ENCODE measurements around the gene MCOLN1. TPM values are rescaled to one million over a fixed set of nuclear protein-coding genes. Genes with fewer than 3 reads are reported as not detected.

Gene MCOLN1
- total RNA-seq, 2 experiments from 2014 or later: 7.9 to 9.2 TPM

GRCh38 chr19:7516333-7516732 is 6.1 kb upstream of the MCOLN1 start:
- ATAC-seq (peak; percentile 17), DNase-seq (no peak)
- intact Hi-C loops (cut with micrococcal nuclease): no loop called here
- Mint-ChIP-seq H3K27me3 (peaks cover 9% of the 10 kb centered on the region), H3K36me3 (ENCODE audit: low read depth) (no peaks in the 10 kb centered on the region), H3K27ac (peak overlapping the region; percentile 63), H3K9me3 (no peaks in the 10 kb centered on the region), H3K4me1 (ENCODE audit: low read depth) (peaks cover 8% of the 10 kb centered on the region), H3K4me3 (peak overlapping the region; percentile 70)
- ChIA-PET CTCF (interaction anchor here (1.0 to 1.3 kb wide), 2 partner anchors 19 to 89 kb away, joined by 3 to 4 read pairs; a partner anchor contains a TSS), POLR2A (interaction anchor here (0.6 to 1.0 kb wide), 3 partner anchors 11 to 19 kb away, joined by 3 read pairs; a partner anchor contains a TSS)
- TF ChIP-seq, protein P1, sequence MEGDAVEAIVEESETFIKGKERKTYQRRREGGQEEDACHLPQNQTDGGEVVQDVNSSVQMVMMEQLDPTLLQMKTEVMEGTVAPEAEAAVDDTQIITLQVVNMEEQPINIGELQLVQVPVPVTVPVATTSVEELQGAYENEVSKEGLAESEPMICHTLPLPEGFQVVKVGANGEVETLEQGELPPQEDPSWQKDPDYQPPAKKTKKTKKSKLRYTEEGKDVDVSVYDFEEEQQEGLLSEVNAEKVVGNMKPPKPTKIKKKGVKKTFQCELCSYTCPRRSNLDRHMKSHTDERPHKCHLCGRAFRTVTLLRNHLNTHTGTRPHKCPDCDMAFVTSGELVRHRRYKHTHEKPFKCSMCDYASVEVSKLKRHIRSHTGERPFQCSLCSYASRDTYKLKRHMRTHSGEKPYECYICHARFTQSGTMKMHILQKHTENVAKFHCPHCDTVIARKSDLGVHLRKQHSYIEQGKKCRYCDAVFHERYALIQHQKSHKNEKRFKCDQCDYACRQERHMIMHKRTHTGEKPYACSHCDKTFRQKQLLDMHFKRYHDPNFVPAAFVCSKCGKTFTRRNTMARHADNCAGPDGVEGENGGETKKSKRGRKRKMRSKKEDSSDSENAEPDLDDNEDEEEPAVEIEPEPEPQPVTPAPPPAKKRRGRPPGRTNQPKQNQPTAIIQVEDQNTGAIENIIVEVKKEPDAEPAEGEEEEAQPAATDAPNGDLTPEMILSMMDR (IDR thresholded peaks at IDR 0.05): no peak

- H3K9me3 Mint-ChIP-seq: no peaks in the 10 kb centered on the region
- intact Hi-C loops (cut with micrococcal nuclease): no loop called here
- ChIA-PET POLR2A (interaction anchor here (0.6 to 0.8 kb wide), 3 partner anchors 12 to 392 kb away, joined by 3 read pairs; no protein-coding TSS in a partner anchor), CTCF (interaction anchor here (1.0 kb wide), 1 partner anchor 90 kb away, joined by 3 read pairs; no protein-coding TSS in a partner anchor)
- DNase-seq (no peak), ATAC-seq (no peak)
- H3K27me3 Mint-ChIP-seq: peaks cover 9% of the 10 kb centered on the region
- H3K36me3 Mint-ChIP-seq (ENCODE audit: low read depth): no peaks in the 10 kb centered on the region
- peaks cover 10% of the 10 kb centered on the region for H3K4me1 Mint-ChIP-seq (ENCODE audit: low read depth)
- H3K27ac Mint-ChIP-seq: peak overlapping the region; percentile 63
- peak overlapping the region; percentile 70 for H3K4me3 Mint-ChIP-seq
- TF ChIP-seq, protein P1 (IDR thresholded peaks at IDR 0.05): no peak
Observed at GRCh38 chr19:7516878-7517277, 5.5 kb upstream of the MCOLN1 start.

GRCh38 chr19:7519361-7520130 is 2.9 kb upstream of the MCOLN1 start:
- TF ChIP-seq, protein P1 (IDR thresholded peaks at IDR 0.05): no peak
- H3K4me3 Mint-ChIP-seq: no peak overlapping the region
- POLR2A ChIA-PET: interaction anchor here (1.2 to 1.8 kb wide), 2 partner anchors 12 to 15 kb away, joined by 3 to 7 read pairs; partner anchors contain the start of gene PNPLA6
- intact Hi-C loops (cut with micrococcal nuclease): no loop called here
- peaks cover 13% of the 10 kb centered on the region for H3K4me1 Mint-ChIP-seq (ENCODE audit: low read depth)
- CTCF ChIA-PET: no interaction called here
- H3K9me3 Mint-ChIP-seq: no peaks in the 10 kb centered on the region
- H3K27ac Mint-ChIP-seq: no peak overlapping the region
- no peaks in the 10 kb centered on the region for H3K36me3 Mint-ChIP-seq (ENCODE audit: low read depth)
- DNase-seq (no peak), ATAC-seq (no peak)
- H3K27me3 Mint-ChIP-seq: peaks cover 6% of the 10 kb centered on the region

- H3K4me3 Mint-ChIP-seq: no peak overlapping the region
- ATAC-seq: no peak
- peaks cover 13% of the 10 kb centered on the region for H3K4me1 Mint-ChIP-seq (ENCODE audit: low read depth)
- ChIA-PET POLR2A (interaction anchor here (1.2 to 1.8 kb wide), 2 partner anchors 13 to 15 kb away, joined by 3 to 7 read pairs; partner anchors contain the start of gene PNPLA6), CTCF (interaction anchor here (3.5 kb wide), 1 partner anchor 48 kb away, joined by 16 read pairs; no protein-coding TSS in a partner anchor)
- TF ChIP-seq, protein P1 (IDR thresholded peaks at IDR 0.05): no peak
- no peak overlapping the region for H3K27ac Mint-ChIP-seq
- intact Hi-C loops (cut with micrococcal nuclease): no loop called here
- DNase-seq: no peak
- no peaks in the 10 kb centered on the region for H3K9me3 Mint-ChIP-seq
- H3K36me3 Mint-ChIP-seq (ENCODE audit: low read depth): no peaks in the 10 kb centered on the region
- peaks cover 3% of the 10 kb centered on the region for H3K27me3 Mint-ChIP-seq
Observed at GRCh38 chr19:7520131-7521051, 2.0 kb upstream of the MCOLN1 start.

All from activated CD8-positive, alpha-beta T cell treated with anti-CD3 and anti-CD28 coated beads for 36 hours (primary cell).